HG02759 (cell line): Measurements from ENCODE around the gene KCNAB1.

Experiments
- ATAC-seq: cut with Tn5 transposase; IDR thresholded peaks from one replicate; pipeline ENCODE4 v1.9.1; 2021; ENCODE audit warnings: mild to moderate bottlenecking, moderate library complexity; ENCODE audit not compliant: unreplicated experiment

The KCNAB1 gene

GRCh38 chr3:156396851-156397250 is 276.5 kb downstream of the KCNAB1 start:
- no peak for ATAC-seq

GRCh38 chr3:156397534-156397933 is 277.2 kb downstream of the KCNAB1 start:
- no peak for ATAC-seq

GRCh38 chr3:156400062-156400461 is 279.7 kb downstream of the KCNAB1 start:
- ATAC-seq: no peak

- no peak for ATAC-seq
Observed at GRCh38 chr3:156400735-156401134, 280.4 kb downstream of the KCNAB1 start.

- no peak for ATAC-seq
Observed at GRCh38 chr3:156404217-156404616, 283.8 kb downstream of the KCNAB1 start.

- ATAC-seq: no peak
Observed at GRCh38 chr3:156406393-156406792, 286.0 kb downstream of the KCNAB1 start.

GRCh38 chr3:156407617-156408225 is 287.3 kb downstream of the KCNAB1 start:
- ATAC-seq: no peak

GRCh38 chr3:156409694-156410093 is 289.3 kb downstream of the KCNAB1 start:
- ATAC-seq: no peak

- no peak for ATAC-seq
Observed at GRCh38 chr3:156412600-156412999, 292.2 kb downstream of the KCNAB1 start.

GRCh38 chr3:156413293-156413892 is 293.0 kb downstream of the KCNAB1 start:
- ATAC-seq: no peak

GRCh38 chr3:156416846-156417558 is 296.6 kb downstream of the KCNAB1 start:
- ATAC-seq: no peak

- ATAC-seq: no peak
Observed at GRCh38 chr3:156417559-156418132, 297.3 kb downstream of the KCNAB1 start.

GRCh38 chr3:156418428-156418827 is 298.1 kb downstream of the KCNAB1 start:
- ATAC-seq: no peak

- no peak for ATAC-seq
Observed at GRCh38 chr3:156421534-156421933, 301.2 kb downstream of the KCNAB1 start.

GRCh38 chr3:156424758-156425157 is 304.4 kb downstream of the KCNAB1 start:
- no peak for ATAC-seq

GRCh38 chr3:156425651-156426050 is 305.3 kb downstream of the KCNAB1 start:
- ATAC-seq: no peak

GRCh38 chr3:156429125-156429524 is 308.7 kb downstream of the KCNAB1 start:
- ATAC-seq: no peak

GRCh38 chr3:156431334-156432124 is 311.2 kb downstream of the KCNAB1 start:
- ATAC-seq: no peak

- ATAC-seq: no peak
Observed at GRCh38 chr3:156432563-156432962, 312.2 kb downstream of the KCNAB1 start.

GRCh38 chr3:156433138-156433537 is 312.8 kb downstream of the KCNAB1 start:
- no peak for ATAC-seq

GRCh38 chr3:156433910-156434309 is 313.5 kb downstream of the KCNAB1 start:
- ATAC-seq: no peak
